WTC11 (cell line): Measurements from ENCODE around the gene ZNF343. TPM values are rescaled to one million over a fixed set of nuclear protein-coding genes. Genes with fewer than 3 reads are reported as not detected.

Experiments used
- ATAC-seq: fragments of 200-7000 bp; cut with Tn5 transposase; 2 replicates; pipeline ENCODE4 v1.10.0; 2021; ENCODE audit warnings: mild to moderate bottlenecking, moderate library complexity
- CTCF ChIA-PET: fragments of 300-600 bp; sonication (Branson Sonifier 250); formaldehyde crosslinking; loops from one replicate; lab custom pipeline; 2021; ENCODE audit warnings: antibody characterized with exemption; lab: Charles Lee
- POLR2A ChIA-PET: fragments of 350-600 bp; sonication (Branson Sonifier 250); formaldehyde crosslinking; loops from one replicate; lab custom pipeline; 2021; ENCODE audit warnings: antibody characterized with exemption; lab: Charles Lee
- DNase-seq: peaks from one replicate; pipeline ENCODE4 v3.0.0; 2021; ENCODE audit warnings: low spot score
- H3K27ac Mint-ChIP-seq: 2 replicates; pipeline ENCODE4 v1.8.0; 2021; ENCODE audit warnings: mixed read lengths
- H3K27me3 Mint-ChIP-seq: 2 replicates; pipeline ENCODE4 v1.8.0; 2021; ENCODE audit warnings: low read depth, mild to moderate bottlenecking, moderate library complexity, mixed read lengths
- H3K36me3 Mint-ChIP-seq: 2 replicates; pipeline ENCODE4 v1.8.0; 2021; ENCODE audit warnings: mixed read lengths
- H3K4me1 Mint-ChIP-seq: 2 replicates; pipeline ENCODE4 v1.8.0; 2022; ENCODE audit warnings: mixed read lengths
- H3K4me3 Mint-ChIP-seq: 2 replicates; pipeline ENCODE4 v1.8.0; 2021; ENCODE audit warnings: mild to moderate bottlenecking, moderate library complexity, mixed read lengths
- H3K9me3 Mint-ChIP-seq: 2 replicates; pipeline ENCODE4 v1.8.0; 2021; ENCODE audit warnings: mixed read lengths
- AFF4 ChIP-seq: sonication (generic); formaldehyde crosslinking; IDR thresholded peaks from 2 replicates; pipeline ENCODE4 v1.8.1; 2023; ENCODE audit warnings: mild to moderate bottlenecking, missing genetic modification reagents, borderline replicate concordance
- ARID4B ChIP-seq: sonication (generic); formaldehyde crosslinking; IDR thresholded peaks from 2 replicates; pipeline ENCODE4 v1.8.0; 2023; ENCODE audit warnings: missing genetic modification reagents, mild to moderate bottlenecking, borderline replicate concordance
- ATF3 ChIP-seq: sonication (generic); formaldehyde crosslinking; conservative IDR thresholded peaks from 2 replicates; pipeline ENCODE4 v1.8.1; 2022; ENCODE audit warnings: mild to moderate bottlenecking, missing genetic modification reagents
- ELF4 ChIP-seq: sonication (generic); formaldehyde crosslinking; IDR thresholded peaks from 2 replicates; pipeline ENCODE4 v1.8.1; 2022; ENCODE audit warnings: low read depth, mild to moderate bottlenecking, moderate library complexity, missing genetic modification reagents
- ESRRA ChIP-seq: sonication (generic); formaldehyde crosslinking; IDR thresholded peaks from 2 replicates; pipeline ENCODE4 v1.8.1; 2022; ENCODE audit warnings: mild to moderate bottlenecking, missing genetic modification reagents, borderline replicate concordance
- FOXP1 ChIP-seq: sonication (generic); formaldehyde crosslinking; IDR thresholded peaks from 2 replicates; pipeline ENCODE4 v1.8.0; 2022; ENCODE audit warnings: missing genetic modification reagents, mild to moderate bottlenecking, moderate library complexity, borderline replicate concordance
- GABPB1 ChIP-seq: sonication (generic); formaldehyde crosslinking; IDR thresholded peaks from 2 replicates; pipeline ENCODE4 v1.8.1; 2023; ENCODE audit warnings: mild to moderate bottlenecking, missing genetic modification reagents
- MXD4 ChIP-seq: fragments of 250-450 bp; sonication (Bioruptor Pico); IDR thresholded peaks from 2 replicates; pipeline ENCODE4 v1.8.0; 2021; ENCODE audit warnings: mild to moderate bottlenecking, moderate library complexity, borderline replicate concordance
- NFE2L1 ChIP-seq: sonication (generic); formaldehyde crosslinking; IDR thresholded peaks from 2 replicates; pipeline ENCODE4 v1.8.1; 2023; ENCODE audit warnings: missing genetic modification reagents
- PRRX2 ChIP-seq: fragments of 250-450 bp; sonication (Bioruptor Pico); IDR thresholded peaks from 2 replicates; pipeline ENCODE4 v1.8.0; 2021; ENCODE audit warnings: mild to moderate bottlenecking
- RORB ChIP-seq: fragments of 250-450 bp; sonication (Bioruptor Pico); IDR thresholded peaks from 2 replicates; pipeline ENCODE4 v1.9.0; 2021; ENCODE audit warnings: mild to moderate bottlenecking
- STAT6 ChIP-seq: sonication (generic); formaldehyde crosslinking; conservative IDR thresholded peaks from 2 replicates; pipeline ENCODE4 v1.8.1; 2023; ENCODE audit warnings: mild to moderate bottlenecking, low read depth, missing genetic modification reagents, moderate library complexity
- TCF7 ChIP-seq: sonication (generic); formaldehyde crosslinking; IDR thresholded peaks from 2 replicates; pipeline ENCODE4 v1.8.0; 2022; ENCODE audit warnings: mild to moderate bottlenecking, low read depth, missing genetic modification reagents, moderate library complexity
- ZNF121 ChIP-seq: sonication (generic); formaldehyde crosslinking; IDR thresholded peaks from 2 replicates; pipeline ENCODE4 v1.8.0; 2023; ENCODE audit warnings: missing genetic modification reagents
- ZNF396 ChIP-seq: fragments of 250-450 bp; sonication (Bioruptor Pico); IDR thresholded peaks from 2 replicates; pipeline ENCODE4 v1.8.0; 2021; ENCODE audit warnings: mild to moderate bottlenecking, moderate library complexity, borderline replicate concordance
- ZNF423 ChIP-seq: fragments of 250-450 bp; sonication (Bioruptor Pico); IDR thresholded peaks from 2 replicates; pipeline ENCODE4 v2.1.2; 2022; ENCODE audit warnings: mild to moderate bottlenecking, moderate library complexity
- ZSCAN18 ChIP-seq: fragments of 250-450 bp; sonication (Bioruptor Pico); IDR thresholded peaks from 2 replicates; pipeline ENCODE4 v2.1.2; 2022; ENCODE audit warnings: mild to moderate bottlenecking, moderate library complexity
- total RNA-seq: library from RNA; stranded (reverse); gene quantifications from 3 replicates; pipeline ENCODE4 v1.2.3, GENCODE V29; 2021

The ZNF343 gene
- total RNA-seq, 1 experiment from 2014 or later, result 7.6 TPM

- TF ChIP-seq STAT6 (CRISPR knock-in tag) (no peak), TCF7 (CRISPR knock-in tag) (no peak), MXD4 (no peak), FOXP1 (no peak), PRRX2 (CRISPR knock-in tag) (no peak), ESRRA (CRISPR knock-in tag) (no peak), ZNF423 (CRISPR knock-in tag) (no peak)
These were observed 49.7 kb downstream of the ZNF343 start (continued) for GRCh38 chr20:2458919-2459499.

GRCh38 chr20:2455771-2456497, 52.8 kb downstream of the ZNF343 start:
- no peaks in the 10 kb centered on the region for H3K27me3 Mint-ChIP-seq
- no peak overlapping the region for H3K4me3 Mint-ChIP-seq
- no peaks in the 10 kb centered on the region for H3K4me1 Mint-ChIP-seq
- H3K9me3 Mint-ChIP-seq, result peaks cover 3% of the 10 kb centered on the region; the same call in 1 of the 2 replicates
- H3K36me3 Mint-ChIP-seq, result peaks cover 17% of the 10 kb centered on the region
- ChIA-PET CTCF (interaction anchor here (0.7 to 1.3 kb wide), 5 partner anchors 14 to 248 kb away, joined by 3 to 6 read pairs (median 4); partner anchors contain the start of gene SNRPB), POLR2A (interaction anchor here (0.6 kb wide), 1 partner anchor 247 kb away, joined by 4 read pairs; no protein-coding TSS in a partner anchor)
- no peak for DNase-seq
- no peak overlapping the region for H3K27ac Mint-ChIP-seq
- TF ChIP-seq ELF4 (CRISPR knock-in tag) (no peak), AFF4 (no peak), PRRX2 (CRISPR knock-in tag) (no peak), ZSCAN18 (CRISPR knock-in tag) (no peak), ATF3 (CRISPR knock-in tag) (no peak), ZNF423 (CRISPR knock-in tag) (no peak), ZNF396 (CRISPR knock-in tag) (no peak), GABPB1 (CRISPR knock-in tag) (no peak)
- no peak for ATAC-seq

GRCh38 chr20:2453792-2454191, 54.9 kb downstream of the ZNF343 start:
- Mint-ChIP-seq H3K36me3 (peaks cover 2% of the 10 kb centered on the region), H3K27ac (no peak overlapping the region), H3K27me3 (no peaks in the 10 kb centered on the region), H3K9me3 (peaks cover 3% of the 10 kb centered on the region; the same call in 1 of the 2 replicates), H3K4me3 (no peak overlapping the region), H3K4me1 (no peaks in the 10 kb centered on the region)
- DNase-seq (no peak), ATAC-seq (no peak)
- ChIA-PET CTCF (interaction anchor here (4.2 kb wide), 1 partner anchor 246 kb away, joined by 45 read pairs; no protein-coding TSS in a partner anchor), POLR2A (no interaction called here)
- TF ChIP-seq ARID4B (no peak), ZNF121 (CRISPR knock-in tag) (no peak), RORB (CRISPR knock-in tag) (no peak), MXD4 (no peak), TCF7 (CRISPR knock-in tag) (no peak), NFE2L1 (CRISPR knock-in tag) (no peak)
